GM12892 (cell line): Measurements from ENCODE around the gene MRPL39.

Source experiments
- DNase-seq: peaks from one replicate; pipeline ENCODE4 v3.0.0; 2011; ENCODE audit not compliant: insufficient read length
- FAIRE-seq: peaks from 2 replicates; lab custom pipeline; 2011; peaks lifted over from hg19 to GRCh38; lab: Jason Lieb, UNC
- POLR2A ChIP-seq: IDR thresholded peaks from 2 replicates; pipeline ENCODE4 v1.6.1; 2011; ENCODE audit warnings: low read depth, low read length, control low read depth
- POLR2AphosphoS5 ChIP-seq: IDR thresholded peaks from 2 replicates; pipeline ENCODE4 v1.6.1; 2011; ENCODE audit warnings: low read depth, low read length, control low read depth
- TAF1 ChIP-seq: IDR thresholded peaks from 2 replicates; pipeline ENCODE4 v1.6.1; 2011; ENCODE audit warnings: low read depth, mild to moderate bottlenecking, control low read depth, low read length, borderline replicate concordance

Gene MRPL39

DNA sequence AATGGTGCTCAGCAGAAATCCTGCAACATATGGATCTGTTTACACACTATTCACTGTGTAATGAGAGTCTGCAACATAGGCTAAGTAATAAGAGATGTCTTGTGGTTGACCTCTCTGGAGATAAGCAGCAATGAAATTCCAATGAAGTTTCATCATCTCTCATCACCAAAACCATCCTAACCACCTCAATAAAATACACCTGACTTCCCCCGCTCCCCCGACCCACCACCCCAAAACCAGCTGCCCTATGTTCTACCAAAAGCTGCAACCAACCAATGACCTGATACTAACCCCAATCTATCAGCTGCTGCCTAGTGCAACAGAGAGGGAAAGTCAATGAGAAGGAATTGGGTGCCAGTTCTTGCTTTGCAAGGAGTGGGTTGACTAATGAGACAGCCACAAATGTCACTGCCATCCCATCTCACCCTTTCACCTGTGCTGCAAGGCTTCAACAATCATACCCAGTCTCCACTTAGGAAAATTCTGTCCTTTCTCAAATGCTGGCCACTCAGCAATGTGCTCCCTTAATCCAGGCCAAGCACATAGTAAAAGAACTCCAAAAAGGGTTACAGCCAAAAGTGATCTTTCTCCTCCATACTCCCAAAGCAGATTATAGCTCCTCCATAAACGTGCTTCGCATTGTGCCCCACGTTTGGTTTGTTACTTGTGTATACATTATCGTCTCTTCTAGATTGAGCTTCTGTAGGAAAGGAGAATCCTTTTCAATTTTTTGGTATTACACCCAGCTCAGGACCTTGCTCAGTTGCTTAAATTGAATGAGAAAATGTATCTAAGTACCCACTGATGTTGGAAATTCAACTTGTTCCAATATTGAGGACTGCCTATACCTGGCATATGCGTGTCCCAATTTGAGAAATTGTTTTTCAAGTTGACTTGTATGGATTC, 29.0 kb downstream of the MRPL39 start:
- DNase-seq, result no peak
- peak; percentile 94 for FAIRE-seq
- 0 out of 2 replicates have a peak, but pooled peaks have one; percentile 14 for TF ChIP-seq TAF1
- TF ChIP-seq POLR2A, result peak; percentile 98
- peak; percentile 100 for TF ChIP-seq POLR2AphosphoS5

DNA sequence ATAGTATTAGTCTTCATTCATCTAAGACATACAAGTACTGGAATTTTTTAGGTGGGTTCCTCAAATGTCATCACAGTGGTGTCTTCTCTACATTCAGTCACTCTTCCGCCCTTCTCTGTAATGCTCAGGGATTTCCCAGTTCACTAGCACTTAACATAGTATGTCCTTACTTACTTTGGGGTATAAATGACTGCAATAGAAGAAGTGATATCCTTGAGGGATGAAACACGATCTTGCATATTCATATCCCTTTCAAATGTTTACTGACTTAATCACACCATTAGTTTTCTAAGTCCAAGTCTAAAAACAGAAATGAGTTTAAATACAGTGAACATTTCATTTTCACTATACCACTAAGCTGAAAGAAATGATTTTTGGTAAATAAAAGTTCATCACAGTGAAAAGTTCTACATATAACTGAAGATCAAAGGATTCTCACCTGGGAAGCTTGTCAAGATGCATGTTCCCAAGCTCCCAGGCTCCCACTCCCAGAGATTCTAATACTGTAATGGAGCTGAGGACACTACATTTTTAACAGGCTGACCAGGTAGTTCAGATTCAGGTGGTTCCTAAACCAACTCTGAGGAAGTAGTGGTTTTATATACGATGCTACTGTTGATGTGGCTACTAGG, 29.7 kb downstream of the MRPL39 start:
- DNase-seq (no peak), FAIRE-seq (no peak)
- no peak for TF ChIP-seq POLR2A
- TF ChIP-seq POLR2AphosphoS5, result no peak
- 0 out of 2 replicates have a peak, but pooled peaks have one; percentile 10 for TF ChIP-seq TAF1

DNA sequence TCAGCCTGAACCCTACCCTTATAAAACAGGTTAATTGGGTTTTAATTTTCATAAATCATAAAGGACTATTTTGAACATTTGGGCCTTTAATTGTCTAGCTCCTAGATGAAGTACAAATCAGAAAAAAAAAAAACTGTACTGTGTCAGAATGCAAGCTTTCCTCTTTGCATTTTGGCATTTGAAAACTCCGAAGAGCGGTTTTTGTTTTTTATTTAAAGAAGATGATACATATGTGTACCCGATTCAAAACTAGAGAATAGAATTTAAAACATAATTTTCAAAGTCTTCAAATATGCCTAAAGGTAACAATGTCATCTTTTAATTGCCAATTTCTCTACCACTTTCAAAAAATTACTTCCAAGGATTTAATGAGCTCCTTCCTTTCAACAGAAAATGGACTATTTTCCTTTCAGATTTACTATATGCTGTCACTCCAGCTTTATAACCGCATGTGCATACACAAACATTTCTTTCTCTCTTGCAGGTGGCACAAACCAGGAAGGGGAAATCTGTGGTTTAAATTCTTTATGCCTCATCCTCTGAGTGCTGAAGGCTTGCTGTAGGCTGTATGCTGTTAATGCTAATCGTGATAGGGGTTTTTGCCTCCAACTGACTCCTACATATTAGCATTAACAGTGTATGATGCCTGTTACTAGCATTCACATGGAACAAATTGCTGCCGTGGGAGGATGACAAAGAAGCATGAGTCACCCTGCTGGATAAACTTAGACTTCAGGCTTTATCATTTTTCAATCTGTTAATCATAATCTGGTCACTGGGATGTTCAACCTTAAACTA, 33.7 kb downstream of the MRPL39 start:
- peak; percentile 95 for TF ChIP-seq POLR2A
- TF ChIP-seq TAF1, result no peak
- TF ChIP-seq POLR2AphosphoS5, result peak; percentile 99
- FAIRE-seq, result peak; percentile 94
- no peak for DNase-seq

DNA sequence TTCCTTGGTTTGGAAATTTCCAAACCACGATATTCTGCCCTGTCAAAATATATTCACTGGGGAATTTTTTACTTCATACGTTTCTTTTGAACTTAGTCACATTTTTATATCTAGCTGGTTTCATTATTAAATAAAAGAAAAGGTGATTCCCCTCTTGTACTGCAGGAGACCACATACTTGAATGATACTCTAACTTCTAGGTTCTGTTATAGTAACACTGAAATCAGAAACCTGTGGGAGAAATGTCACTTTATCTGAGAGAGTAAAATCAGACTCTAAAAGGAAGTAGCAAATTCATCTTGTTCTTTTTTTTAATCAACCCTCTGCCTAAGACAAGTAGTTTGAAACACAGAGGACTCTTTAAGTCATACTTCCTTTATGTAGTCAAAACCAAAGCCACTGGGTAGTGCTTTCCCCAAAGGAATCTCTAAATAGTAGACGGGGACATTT, 34.4 kb downstream of the MRPL39 start:
- TF ChIP-seq POLR2A (peak; percentile 71), TAF1 (no peak), POLR2AphosphoS5 (0 out of 2 replicates have a peak, but pooled peaks have one; percentile 74)
- FAIRE-seq (peak; percentile 83), DNase-seq (no peak)

DNA sequence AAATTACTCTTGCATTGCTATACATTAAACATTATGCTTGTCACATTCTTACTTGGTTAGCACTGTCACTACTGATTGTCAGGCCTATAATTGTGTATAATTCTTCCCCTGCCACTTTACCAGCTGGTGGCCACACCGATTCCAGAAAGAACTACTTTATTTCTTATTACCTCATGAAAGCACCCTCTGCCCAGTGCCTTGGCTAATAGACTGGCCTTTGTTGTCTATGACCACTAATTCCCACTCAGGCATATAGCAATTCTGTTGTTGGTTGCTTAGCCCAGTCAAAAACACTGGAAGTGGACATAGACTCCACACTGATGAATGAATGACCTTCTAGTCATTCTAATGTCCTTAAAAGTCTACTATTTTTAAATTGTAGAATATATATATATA, 35.6 kb downstream of the MRPL39 start:
- no peak for FAIRE-seq
- TF ChIP-seq POLR2A (peak; percentile 71), TAF1 (no peak), POLR2AphosphoS5 (peak; percentile 85)

DNA sequence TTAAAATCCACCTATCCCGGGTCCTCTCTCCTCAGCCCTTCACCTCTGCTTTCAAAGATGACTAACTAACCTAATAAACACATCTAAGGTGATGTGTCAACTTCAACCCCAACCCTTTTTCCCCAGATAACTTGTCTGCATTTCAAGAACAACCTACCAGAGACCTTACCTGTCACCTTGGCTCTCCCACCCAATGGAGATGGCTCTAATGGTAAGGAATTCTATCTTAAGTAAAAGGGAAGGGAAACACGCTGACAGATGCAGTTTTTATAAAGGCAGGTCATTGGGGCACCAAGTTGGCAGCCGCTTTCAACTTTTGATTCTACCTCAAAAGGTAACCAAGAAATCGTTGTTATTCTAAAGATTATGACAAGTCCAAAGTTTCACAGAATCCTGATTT, 37.6 kb downstream of the MRPL39 start:
- FAIRE-seq (peak; percentile 91), DNase-seq (no peak)
- TF ChIP-seq POLR2A (peak; percentile 92), POLR2AphosphoS5 (peak; percentile 97), TAF1 (no peak)

More for the DNA sequence above, 35.6 kb downstream of the MRPL39 start:
- no peak for DNase-seq

DNA sequence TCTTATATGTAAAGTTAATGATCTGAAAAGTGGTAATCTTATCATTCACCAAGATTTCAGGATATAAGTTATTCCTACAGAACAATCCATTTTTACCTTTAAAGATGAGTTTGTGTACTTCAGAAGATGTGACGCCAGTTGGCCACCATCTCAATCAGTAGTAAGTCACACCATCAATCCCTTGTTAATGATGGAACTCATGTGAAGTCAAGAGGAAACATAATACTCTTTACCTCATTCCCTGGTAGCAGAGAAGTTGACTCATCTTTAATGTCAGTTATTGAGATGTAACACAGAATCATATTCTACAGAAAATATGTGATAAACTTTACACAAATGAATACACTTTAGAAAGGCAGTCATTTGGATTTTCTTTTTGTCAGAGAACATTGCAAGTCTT, 38.2 kb downstream of the MRPL39 start:
- peak; percentile 79 for FAIRE-seq
- TF ChIP-seq POLR2A (peak; percentile 51), POLR2AphosphoS5 (peak; percentile 14; the same call in 1 of the 2 replicates), TAF1 (no peak)

DNA sequence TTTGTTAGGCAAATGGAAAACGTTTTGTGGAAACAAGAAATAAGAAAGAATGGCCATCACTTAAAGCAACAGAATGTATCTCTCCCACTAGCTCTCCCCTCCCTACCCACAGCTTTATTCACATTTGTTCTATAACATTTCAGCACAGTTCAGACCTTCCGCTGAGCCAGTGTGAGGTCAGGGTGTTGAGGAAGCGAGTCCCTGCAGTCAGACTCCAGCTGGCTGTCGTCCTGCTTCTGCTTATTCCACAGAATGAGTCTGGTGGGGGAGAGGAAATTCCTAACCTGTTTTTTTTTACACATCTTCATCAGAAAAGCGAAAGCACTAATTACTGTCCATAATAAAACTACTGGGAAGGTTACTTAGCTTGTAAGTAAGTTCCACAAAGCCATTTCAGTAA, 39.0 kb downstream of the MRPL39 start:
- TF ChIP-seq TAF1 (no peak), POLR2A (peak; percentile 97), POLR2AphosphoS5 (peak; percentile 99)
- FAIRE-seq, result no peak

More for the DNA sequence above, 38.2 kb downstream of the MRPL39 start:
- DNase-seq, result no peak

DNA sequence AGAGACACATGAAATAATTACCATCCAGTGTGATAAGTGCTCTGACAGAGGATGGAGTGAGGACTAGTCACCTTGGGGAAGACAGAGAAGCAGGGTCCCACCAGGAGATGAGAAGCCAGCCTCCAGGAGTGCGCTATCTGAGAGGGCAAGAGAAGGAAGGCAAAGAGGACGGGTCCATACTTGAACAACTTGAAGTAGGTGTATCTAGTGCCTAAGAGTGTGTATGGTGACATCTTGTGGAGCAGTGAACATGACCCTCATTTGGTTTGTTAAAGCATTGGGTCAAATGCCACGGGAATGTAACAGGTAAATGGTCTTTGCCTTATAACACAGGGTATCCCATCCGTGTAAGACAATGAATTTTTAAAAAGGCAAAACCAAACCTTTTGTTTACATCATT, 39.8 kb downstream of the MRPL39 start:
- DNase-seq, result no peak
- FAIRE-seq, result peak; percentile 96
- TF ChIP-seq POLR2AphosphoS5, result peak; percentile 99
- peak; percentile 97 for TF ChIP-seq POLR2A
- no peak for TF ChIP-seq TAF1

More for the DNA sequence above, 39.0 kb downstream of the MRPL39 start:
- DNase-seq, result no peak

DNA sequence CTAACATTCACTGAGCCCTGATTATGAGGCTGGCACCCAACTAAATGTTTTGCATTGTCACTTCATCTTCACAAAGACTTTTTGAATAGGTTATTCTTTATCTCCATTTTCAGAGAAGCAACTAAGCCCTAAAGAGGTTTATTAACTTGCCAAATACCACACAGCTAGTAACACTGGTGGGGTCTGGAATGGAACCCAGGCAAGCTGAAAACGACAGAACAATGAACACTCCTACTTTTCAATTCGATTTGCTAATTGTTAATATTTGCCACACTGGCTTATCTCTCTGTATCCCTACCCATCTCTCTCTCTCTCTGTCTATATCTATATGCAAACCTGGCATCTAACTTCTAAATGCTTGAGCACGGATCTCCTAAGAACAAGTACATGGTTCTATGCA, 40.6 kb downstream of the MRPL39 start:
- FAIRE-seq (peak; percentile 24), DNase-seq (no peak)
- no peak for TF ChIP-seq TAF1
- TF ChIP-seq POLR2A, result peak; percentile 44; the same call in 1 of the 2 replicates
- TF ChIP-seq POLR2AphosphoS5, result peak; percentile 57; the same call in 1 of the 2 replicates
